Stimulated activated memory B cell treated with anti-CD40 and anti-IgM and Interleukin-4, amounts not matched to agents 10 μg/mL and 1 μg/mL and 100 μg/mL, for 72 hours (primary cell): ENCODE results near the gene KRTAP10-1.
"Not testable (repeated sequence)": the region's sequence is repeated elsewhere in the genome, so short reads cannot be mapped to it uniquely, and the experiment has no call there.

Source experiments
- ATAC-seq: fragments of 150-1000 bp; cut with Tn5 transposase; 2 replicates; pipeline ENCODE4 v1.10.0; 2021
- H3K27ac Mint-ChIP-seq: one replicate; pipeline ENCODE4 v1.8.0; 2022; ENCODE audit warnings: mild to moderate bottlenecking, mixed read lengths
- H3K27me3 Mint-ChIP-seq: one replicate; pipeline ENCODE4 v1.8.0; 2022; ENCODE audit warnings: mixed read lengths
- H3K36me3 Mint-ChIP-seq: one replicate; pipeline ENCODE4 v1.8.0; 2022; ENCODE audit warnings: mixed read lengths
- H3K4me1 Mint-ChIP-seq: one replicate; pipeline ENCODE4 v1.8.0; 2022; ENCODE audit warnings: mixed read lengths
- H3K4me3 Mint-ChIP-seq: one replicate; pipeline ENCODE4 v1.8.0; 2022; ENCODE audit warnings: mild to moderate bottlenecking, moderate library complexity, mixed read lengths
- H3K9me3 Mint-ChIP-seq: one replicate; pipeline ENCODE4 v1.8.0; 2022; ENCODE audit warnings: mixed read lengths

Gene KRTAP10-1

DNA sequence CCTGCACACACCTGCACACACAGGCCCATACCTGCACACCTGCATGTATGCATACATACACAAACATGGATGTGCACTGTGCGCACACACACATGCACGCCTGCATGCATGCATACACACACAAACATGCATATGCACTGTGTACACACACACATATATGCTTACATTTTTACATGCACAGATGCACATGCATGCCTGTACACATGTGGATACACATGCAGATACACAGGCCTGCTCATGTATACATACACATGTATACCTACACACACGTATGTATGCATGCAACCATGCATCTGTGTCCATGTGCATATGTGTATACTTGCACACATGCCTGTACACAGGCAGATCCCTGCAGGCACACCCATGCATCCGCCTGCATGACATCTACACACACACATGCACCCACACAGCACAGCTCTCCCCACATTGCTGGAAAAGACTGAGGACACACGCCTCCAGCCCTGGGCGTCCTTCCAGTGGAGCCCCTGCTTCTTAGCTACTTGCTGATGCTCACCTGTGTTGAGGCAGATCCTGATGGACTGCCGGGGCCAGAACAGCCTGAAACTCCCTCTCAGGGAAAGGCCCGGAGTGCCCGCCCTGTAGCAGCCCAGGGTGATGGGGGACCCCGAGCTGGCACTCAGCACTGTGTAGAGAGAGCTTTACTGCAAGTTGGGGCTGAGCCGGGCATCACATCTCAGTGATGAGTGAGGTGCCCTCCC is 28.6 kb downstream of the KRTAP10-1 start:
- Mint-ChIP-seq H3K27me3 (peaks cover 36% of the 10 kb centered on the region), H3K36me3 (no peaks in the 10 kb centered on the region), H3K27ac (no peak overlapping the region), H3K4me3 (no peak overlapping the region), H3K4me1 (peaks cover 7% of the 10 kb centered on the region), H3K9me3 (no peaks in the 10 kb centered on the region)
- ATAC-seq = no peak

DNA sequence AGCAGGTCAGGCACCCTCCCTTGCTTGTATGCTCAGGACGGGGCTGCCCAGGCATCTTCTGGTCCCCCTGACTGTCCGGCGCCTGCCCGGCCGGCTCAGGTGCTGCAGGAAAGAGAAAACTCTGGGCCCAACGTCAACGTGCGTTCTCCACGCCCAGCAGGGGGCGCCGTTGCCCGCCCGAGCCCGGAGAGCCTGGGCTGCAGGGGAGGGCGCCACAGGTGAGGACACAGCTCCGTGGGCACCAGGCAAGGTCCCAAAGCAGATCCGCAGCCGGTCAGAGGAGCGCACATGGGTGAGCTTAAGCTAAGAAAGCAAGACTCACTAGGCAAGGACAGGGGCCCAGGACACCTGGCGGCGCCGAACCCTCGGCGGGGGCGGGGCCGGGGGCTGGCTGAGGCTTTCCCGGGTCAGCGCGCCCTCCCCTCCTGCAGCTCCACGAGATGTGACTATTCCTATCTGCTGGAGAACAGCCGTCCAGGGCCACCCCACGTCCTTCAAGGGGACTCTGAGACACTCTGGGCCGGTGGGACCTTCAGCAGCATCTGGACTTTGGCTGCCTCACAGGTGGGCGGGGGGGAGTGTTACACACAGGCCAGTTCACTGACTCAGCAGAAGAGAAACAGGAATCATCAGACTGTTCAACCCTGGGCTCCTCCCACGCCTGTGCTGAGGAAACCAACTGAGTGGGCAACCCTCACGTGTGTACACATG is 29.3 kb downstream of the KRTAP10-1 start:
- Mint-ChIP-seq H3K4me1 (peaks cover 7% of the 10 kb centered on the region), H3K9me3 (no peaks in the 10 kb centered on the region), H3K4me3 (no peak overlapping the region), H3K27ac (no peak overlapping the region), H3K36me3 (no peaks in the 10 kb centered on the region), H3K27me3 (peaks cover 44% of the 10 kb centered on the region)
- peak; percentile 65 for ATAC-seq

DNA sequence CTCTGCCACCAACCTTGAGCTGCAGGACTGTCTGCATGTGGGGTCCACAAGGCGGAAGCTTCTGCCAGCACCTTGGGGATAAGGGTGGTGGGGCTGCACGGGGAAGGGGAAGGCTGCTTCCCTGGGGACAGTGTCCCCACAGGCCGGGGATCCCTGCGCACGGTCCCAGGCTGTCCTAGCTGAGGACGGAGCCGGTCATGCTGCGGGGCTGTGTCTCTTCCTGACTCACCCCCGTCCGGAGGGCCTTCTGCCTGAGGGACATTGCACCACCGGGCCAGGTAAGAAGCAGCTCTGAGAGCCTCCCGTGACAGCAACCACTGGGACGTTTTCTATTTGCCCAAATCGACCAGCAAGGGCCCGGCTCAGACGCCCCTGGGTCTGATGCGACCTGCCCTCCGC is 29.9 kb downstream of the KRTAP10-1 start:
- no peak overlapping the region for H3K4me3 Mint-ChIP-seq

DNA sequence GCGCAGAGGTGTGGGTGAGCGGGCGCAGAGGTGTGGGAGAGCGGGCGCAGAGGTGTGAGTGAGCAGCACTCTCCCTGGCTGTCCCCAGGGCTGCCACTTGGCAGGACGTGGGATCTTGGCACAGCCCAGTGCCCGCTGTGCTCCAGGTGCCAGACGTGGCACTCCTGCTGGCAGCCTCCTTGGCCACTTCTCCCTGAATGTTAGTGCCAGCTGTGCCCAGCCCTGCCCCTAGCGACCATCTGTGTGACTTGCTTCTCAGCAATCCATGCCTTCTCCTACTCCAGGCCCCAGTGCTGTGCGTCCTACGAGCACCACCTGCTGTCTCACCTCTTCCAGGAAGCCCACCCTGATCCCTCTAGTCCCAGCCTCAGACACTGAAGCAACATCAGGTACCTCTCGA is 30.5 kb downstream of the KRTAP10-1 start:
- H3K4me3 Mint-ChIP-seq = no peak overlapping the region
- H3K27ac Mint-ChIP-seq = no peak overlapping the region
- peaks cover 7% of the 10 kb centered on the region for H3K4me1 Mint-ChIP-seq
- ATAC-seq = no peak
- H3K27me3 Mint-ChIP-seq = peaks cover 44% of the 10 kb centered on the region
- no peaks in the 10 kb centered on the region for H3K9me3 Mint-ChIP-seq
- no peaks in the 10 kb centered on the region for H3K36me3 Mint-ChIP-seq

More for the DNA sequence above, 29.9 kb downstream of the KRTAP10-1 start:
- no peaks in the 10 kb centered on the region for H3K36me3 Mint-ChIP-seq
- no peak for ATAC-seq
- no peak overlapping the region for H3K27ac Mint-ChIP-seq
- peaks cover 7% of the 10 kb centered on the region for H3K4me1 Mint-ChIP-seq
- H3K9me3 Mint-ChIP-seq = no peaks in the 10 kb centered on the region
- peaks cover 44% of the 10 kb centered on the region for H3K27me3 Mint-ChIP-seq

DNA sequence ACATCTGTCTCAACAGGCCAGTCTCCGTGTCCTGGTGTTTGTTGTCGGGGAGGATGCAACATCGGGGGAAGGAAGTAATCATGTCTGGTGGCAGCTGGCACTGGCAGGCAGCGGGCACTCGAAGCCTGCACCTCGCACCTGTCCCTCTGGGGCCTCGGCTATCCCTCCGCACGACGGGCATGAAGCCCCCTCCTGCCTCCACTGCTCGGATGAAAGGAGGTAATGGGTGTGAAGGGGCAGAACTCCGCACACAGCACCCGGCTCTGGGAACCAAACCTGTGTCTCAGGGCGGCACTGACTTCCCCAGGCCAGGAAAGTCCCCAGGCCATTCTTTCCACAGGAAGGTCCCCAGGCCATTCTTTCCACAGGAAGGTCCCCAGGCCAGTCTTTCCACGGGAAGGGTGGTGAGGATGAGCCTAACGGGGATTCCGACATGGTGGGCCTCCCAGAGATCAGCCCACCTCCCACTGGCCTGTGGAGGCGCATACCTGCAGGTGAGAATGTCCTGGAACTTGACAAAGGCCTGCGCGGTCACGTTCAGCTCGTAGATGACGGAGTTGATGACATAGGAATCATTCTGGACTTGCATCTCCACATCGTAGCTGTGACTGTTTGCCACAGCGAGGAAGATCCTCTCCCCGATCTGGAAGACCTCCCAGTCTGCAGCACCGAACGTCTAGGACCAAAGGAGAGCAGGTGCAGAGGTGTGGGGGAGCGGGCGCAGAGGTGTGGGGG is 31.1 kb downstream of the KRTAP10-1 start:
- Mint-ChIP-seq H3K27ac (no peak overlapping the region), H3K4me3 (no peak overlapping the region), H3K4me1 (peaks cover 12% of the 10 kb centered on the region), H3K27me3 (peaks cover 50% of the 10 kb centered on the region), H3K36me3 (no peaks in the 10 kb centered on the region), H3K9me3 (no peaks in the 10 kb centered on the region)
- ATAC-seq = no peak

DNA sequence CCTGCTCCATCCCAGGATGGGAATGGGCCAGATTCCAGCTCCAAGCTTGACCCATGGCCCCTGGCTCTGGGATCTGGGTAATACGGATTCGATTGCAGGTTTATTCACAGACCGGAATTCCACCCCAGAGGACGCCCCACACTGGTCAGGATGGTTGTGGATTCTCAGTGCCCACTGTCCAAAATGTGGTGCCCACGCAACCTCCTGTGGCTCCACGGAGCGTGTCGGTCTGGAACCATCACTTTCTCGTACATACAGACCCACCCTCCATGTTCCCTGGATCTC is 31.6 kb downstream of the KRTAP10-1 start:
- Mint-ChIP-seq H3K4me3 (no peak overlapping the region), H3K27me3 (peaks cover 53% of the 10 kb centered on the region), H3K36me3 (no peaks in the 10 kb centered on the region), H3K9me3 (no peaks in the 10 kb centered on the region), H3K4me1 (peaks cover 17% of the 10 kb centered on the region), H3K27ac (no peak overlapping the region)
- ATAC-seq = no peak

DNA sequence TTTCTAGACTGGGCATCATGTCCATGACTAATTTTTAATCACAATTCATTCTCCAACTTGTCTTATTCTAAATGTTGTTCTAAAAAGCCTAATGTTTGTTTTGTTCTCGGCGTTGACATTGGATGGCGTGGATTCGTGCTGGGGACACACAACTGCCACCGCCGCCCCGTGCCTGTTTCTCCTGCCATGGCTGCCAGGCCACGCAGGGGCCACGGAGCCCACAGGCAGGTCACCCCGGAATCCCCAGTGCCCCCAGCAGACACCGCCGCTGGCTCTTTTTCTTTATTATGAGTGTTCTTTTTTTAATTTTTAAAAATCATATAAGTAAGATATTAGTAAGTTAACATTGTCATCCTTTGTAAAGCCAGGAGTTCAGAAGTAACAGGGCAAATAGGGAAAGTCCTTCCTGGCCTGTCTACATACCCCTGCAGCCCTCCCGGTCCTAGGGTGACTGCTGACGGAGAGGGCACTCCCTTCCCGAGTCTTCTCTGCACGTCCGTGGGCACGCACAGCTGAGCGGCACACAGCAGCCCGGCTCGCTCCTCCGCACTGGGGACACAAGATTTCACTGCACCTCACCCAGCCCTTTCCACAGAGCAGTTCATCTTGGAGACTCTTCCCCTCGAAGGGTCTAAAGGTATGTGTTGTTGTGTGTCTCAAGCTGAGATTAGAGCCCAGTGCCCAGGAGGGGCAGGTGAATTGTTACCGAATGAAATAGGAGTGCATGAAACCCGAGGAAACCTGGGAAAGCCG is 32.1 kb downstream of the KRTAP10-1 start:
- Mint-ChIP-seq H3K36me3 (no peaks in the 10 kb centered on the region), H3K27me3 (peaks cover 57% of the 10 kb centered on the region), H3K27ac (no peak overlapping the region), H3K9me3 (no peaks in the 10 kb centered on the region), H3K4me3 (no peak overlapping the region), H3K4me1 (peaks cover 17% of the 10 kb centered on the region)
- no peak for ATAC-seq

DNA sequence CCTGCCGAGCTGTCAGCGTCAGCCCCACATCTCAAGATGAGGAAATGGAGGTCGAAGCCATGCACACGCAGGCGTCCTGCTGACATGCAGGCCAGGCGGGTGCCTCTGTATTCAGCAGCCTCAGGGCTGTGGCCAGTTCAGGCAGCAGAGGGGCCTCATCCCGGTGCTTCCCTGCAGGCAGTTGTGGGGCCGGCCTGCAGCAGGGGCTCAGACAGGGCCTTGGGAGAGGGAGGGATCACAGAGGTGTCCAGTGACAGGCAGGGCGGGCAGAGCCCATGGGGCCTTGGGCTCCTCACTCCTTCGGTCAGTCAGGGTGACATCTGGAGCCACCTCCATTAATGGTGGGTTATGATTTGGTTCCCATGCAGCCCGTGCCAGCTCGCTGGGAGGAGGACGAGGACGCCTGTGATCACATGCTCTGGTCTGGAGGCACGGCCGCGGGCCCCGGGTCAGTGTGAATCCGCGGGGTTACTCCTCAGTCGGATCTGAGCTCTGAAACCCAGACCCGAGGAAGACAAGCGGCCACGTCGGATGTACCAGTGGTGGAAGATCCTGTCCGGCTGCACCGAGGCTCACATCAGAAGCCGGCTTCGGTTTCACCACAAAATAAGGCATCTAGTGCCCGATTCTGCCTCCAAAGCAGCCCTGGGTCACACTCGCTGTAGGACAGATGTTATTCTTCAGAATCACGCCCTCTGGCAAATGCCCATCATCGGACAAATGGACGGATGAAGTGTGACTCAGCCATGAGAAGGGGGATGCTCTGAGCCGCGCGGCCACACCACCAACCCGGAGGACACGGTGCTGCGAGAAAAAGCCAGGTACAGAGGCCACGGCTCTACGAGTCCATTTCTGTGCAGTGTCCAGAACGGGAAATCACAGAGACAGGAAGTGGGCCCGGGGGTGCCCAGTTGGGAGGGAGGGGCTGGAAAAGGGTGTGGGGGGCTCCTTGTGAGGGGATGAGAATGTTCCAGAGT is 33.4 kb downstream of the KRTAP10-1 start:
- Mint-ChIP-seq H3K4me3 (no peak overlapping the region), H3K4me1 (peaks cover 24% of the 10 kb centered on the region), H3K9me3 (no peaks in the 10 kb centered on the region), H3K27me3 (peaks cover 58% of the 10 kb centered on the region), H3K36me3 (no peaks in the 10 kb centered on the region), H3K27ac (no peak overlapping the region)
- ATAC-seq = no peak

DNA sequence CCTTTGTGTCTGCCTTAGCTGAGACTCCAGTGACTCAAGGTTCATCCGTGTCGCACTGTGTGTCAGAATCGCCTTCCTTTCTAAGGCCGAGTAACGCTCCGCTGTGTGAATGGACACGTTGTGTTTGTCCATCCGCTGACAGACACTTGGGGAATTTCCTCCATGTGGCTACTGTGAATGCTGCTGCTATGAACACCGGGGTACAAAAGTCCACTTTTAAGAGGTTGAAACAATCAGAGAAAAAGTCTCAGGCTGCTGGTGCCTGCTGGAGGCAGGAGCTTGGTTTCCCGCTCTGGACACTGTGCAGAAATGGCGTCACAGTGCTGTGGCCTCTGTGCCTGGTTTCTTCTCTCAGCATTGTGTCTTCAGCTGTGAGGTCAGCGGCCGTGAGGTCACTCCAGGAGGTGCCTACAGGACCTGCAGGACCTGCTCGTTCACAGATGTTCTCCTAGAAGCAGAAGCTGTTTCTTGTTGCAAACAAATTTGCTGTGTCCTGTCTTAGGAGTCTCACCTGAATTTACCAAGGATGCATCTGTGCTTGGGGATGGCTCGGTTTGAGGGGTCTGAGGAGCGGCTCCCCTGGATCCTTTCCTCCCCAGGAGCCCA is 34.2 kb downstream of the KRTAP10-1 start:
- Mint-ChIP-seq H3K36me3 (no peaks in the 10 kb centered on the region), H3K4me3 (no peak overlapping the region), H3K27ac (no peak overlapping the region), H3K27me3 (peaks cover 52% of the 10 kb centered on the region), H3K4me1 (peaks cover 24% of the 10 kb centered on the region), H3K9me3 (no peaks in the 10 kb centered on the region)
- ATAC-seq = no peak

DNA sequence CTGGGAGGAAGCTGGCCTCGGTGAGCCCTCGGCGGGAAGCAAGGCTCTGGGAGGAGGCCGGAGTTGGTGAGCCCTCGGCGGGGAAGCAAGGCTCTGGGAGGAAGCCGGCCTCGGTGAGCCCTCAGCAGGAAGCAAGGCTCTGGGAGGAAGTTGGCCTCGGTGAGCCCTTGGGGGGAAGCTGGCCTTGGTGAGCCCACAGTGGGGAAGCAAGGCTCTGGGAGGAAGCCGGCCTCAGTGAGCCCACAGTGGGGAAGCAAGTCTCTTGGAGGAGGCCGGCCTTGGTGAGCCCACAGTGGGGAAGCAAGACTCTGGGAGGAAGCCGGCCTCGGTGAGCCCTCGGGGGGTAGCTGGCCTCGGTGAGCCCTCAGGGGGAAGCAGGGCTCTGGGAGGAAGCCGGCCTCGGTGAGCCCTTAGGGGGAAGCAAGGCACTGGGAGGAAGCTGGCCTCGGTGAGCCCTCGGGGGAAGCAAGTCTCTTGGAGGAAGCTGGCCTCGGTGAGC is 36.0 kb downstream of the KRTAP10-1 start:
- Mint-ChIP-seq H3K27me3 (peaks cover 40% of the 10 kb centered on the region), H3K9me3 (no peaks in the 10 kb centered on the region), H3K36me3 (no peaks in the 10 kb centered on the region), H3K4me1 (peaks cover 18% of the 10 kb centered on the region), H3K27ac (no peak overlapping the region), H3K4me3 (no peak overlapping the region)
- ATAC-seq = no peak

DNA sequence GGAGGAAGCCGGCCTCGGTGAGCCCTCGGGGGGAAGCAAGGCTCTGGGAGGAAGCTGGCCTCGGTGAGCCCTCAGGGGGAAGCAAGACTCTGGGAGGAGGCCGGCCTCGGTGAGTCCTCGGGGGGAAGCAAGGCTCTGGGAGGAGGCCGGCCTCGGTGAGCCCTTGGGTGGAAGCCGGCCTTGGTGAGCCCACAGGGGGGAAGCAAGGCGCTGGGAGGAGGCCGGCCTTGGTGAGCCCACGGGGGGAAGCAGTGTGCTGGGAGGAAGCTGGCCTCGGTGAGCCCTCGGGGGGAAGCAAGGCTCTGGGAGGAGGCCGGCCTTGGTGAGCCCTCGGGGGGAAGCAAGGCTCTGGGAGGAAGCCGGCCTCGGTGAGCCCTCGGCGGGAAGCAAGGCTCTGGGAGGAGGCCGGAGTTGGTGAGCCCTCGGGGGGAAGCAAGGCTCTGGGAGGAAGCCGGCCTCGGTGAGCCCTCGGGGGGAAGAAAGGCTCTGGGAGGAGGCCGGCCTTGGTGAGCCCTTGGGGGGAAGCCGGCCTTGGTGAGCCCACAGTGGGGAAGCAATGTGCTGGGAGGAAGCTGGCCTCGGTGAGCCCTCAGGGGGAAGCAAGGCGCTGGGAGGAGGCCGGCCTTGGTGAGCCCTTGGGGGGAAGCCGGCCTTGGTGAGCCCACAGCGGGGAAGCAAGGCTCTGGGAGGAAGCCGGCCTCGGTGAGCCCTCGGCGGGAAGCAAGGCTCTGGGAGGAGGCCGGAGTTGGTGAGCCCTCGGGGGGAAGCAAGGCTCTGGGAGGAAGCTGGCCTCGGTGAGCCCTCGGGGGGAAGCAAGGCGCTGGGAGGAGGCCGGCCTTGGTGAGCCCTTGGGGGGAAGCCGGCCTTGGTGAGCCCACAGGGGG is 36.7 kb downstream of the KRTAP10-1 start:
- not testable (repeated sequence) for H3K27ac Mint-ChIP-seq, H3K4me3 Mint-ChIP-seq, H3K9me3 Mint-ChIP-seq, ATAC-seq, H3K36me3 Mint-ChIP-seq
- peaks cover 18% of the 10 kb centered on the region for H3K4me1 Mint-ChIP-seq
- H3K27me3 Mint-ChIP-seq = peaks cover 37% of the 10 kb centered on the region

DNA sequence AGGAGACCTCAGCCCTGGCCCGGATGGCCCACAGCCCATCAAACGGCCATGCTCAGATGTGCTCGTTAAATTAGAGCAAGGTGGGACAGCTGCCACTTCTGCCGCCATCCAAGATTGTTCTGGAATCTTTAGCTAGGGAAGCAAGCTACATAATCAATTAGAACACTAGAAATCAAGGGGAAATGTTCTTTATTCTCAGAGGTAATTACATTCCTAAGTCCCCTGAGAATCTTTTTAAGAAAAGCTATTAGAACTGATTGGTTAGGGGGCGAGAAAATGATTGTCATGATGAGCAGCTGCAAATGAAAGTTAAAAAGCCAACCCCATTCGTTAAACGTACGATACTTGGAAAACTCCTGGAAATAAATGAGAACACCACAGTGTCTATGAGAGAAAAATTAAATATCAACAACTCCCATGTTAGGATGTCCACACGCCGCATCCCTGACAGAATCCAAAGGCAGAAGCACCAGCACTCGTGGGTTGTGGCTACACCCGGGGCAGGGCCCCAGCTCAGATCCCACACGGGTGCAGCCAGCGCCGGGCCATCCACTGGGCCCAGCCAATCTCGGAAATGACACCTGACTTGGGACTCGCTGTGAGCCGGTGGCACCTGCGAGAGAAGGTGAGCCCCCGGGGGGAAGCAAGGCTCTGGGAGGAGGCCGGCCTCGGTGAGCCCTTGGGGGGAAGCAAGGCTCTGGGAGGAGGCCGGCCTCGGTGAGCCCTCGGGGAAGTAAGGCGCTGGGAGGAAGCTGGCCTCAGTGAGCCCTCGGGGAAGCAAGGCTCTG is 37.6 kb downstream of the KRTAP10-1 start:
- Mint-ChIP-seq H3K27me3 (peaks cover 41% of the 10 kb centered on the region), H3K4me1 (peaks cover 18% of the 10 kb centered on the region), H3K36me3 (no peaks in the 10 kb centered on the region), H3K27ac (no peak overlapping the region), H3K9me3 (no peaks in the 10 kb centered on the region), H3K4me3 (no peak overlapping the region)
- ATAC-seq = no peak
